ENCODE data around the gene CAPZB. TPM values are rescaled to one million over a fixed set of nuclear protein-coding genes. Genes with fewer than 3 reads are reported as not detected.

The CAPZB gene
- polyA plus RNA-seq, 1 donor from 2014 or later: 159 TPM

DNA sequence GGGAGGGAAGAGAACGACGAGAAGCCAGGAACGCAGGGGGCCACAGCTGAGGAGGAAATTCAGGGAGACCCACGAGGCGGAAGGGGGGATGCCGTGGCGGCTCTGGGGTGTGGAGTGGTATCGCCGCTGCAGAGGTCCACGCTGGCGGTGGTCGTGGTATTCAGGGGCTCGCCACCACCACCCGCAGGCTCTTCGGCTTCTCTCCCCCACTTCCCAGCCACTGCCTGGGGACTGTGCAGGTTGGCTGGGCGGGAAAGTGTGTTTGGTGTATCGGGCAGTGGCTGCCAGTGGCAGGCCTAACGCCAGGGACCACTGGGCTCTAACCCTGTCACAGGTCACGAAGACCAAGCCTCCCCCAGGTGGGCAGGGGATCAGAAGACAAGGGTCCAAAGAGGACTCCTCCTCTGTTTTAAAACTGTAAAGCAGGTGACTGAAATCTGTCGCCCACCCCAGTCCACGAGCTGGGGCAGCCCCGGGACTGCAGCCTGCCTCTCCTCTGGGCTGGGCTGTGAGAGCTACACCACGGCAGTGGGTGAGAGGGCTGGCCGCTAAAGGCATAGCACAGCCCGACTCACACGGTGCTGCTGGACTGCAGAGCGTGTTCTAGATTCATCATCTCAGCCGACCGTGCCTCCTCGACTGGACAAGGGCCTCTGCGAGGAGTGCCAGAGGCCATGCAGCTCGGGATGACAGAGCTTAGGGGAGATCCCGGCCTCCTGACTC is 142.3 kb downstream of the CAPZB start:
- no peaks in the 10 kb centered on the region for H3K27me3 ChIP-seq (ENCODE audit: insufficient read depth, low read depth, low read length)
- H3K27ac ChIP-seq (ENCODE audit: low read length): no peak overlapping the region
- no peak overlapping the region for H3K9ac ChIP-seq (ENCODE audit: low read length)
- no peaks in the 10 kb centered on the region for H4K20me1 ChIP-seq (ENCODE audit: insufficient read depth)
- H3K4me2 ChIP-seq (ENCODE audit: low read length): no peak overlapping the region
- H3K4me3 ChIP-seq (ENCODE audit: low read length): no peak overlapping the region
- TF ChIP-seq POLR2AphosphoS5 (IDR thresholded peaks at IDR 0.05) (no peak), EZH2 (IDR thresholded peaks at IDR 0.05; ENCODE audit: borderline replicate concordance, insufficient read depth, low read length, poor library complexity, severe bottlenecking) (no peak), RAD21 (conservative IDR thresholded peaks at IDR 0.05) (no peak), SMC3 (conservative IDR thresholded peaks at IDR 0.05; ENCODE audit: poor library complexity) (no peak), MXI1 (conservative IDR thresholded peaks at IDR 0.05; ENCODE audit: poor library complexity, severe bottlenecking) (no peak), TAF1 (IDR thresholded peaks at IDR 0.05; ENCODE audit: low read depth) (no peak), EP300 (conservative IDR thresholded peaks at IDR 0.05; ENCODE audit: poor library complexity, severe bottlenecking) (no peak)
- TF ChIP-seq, protein P1, sequence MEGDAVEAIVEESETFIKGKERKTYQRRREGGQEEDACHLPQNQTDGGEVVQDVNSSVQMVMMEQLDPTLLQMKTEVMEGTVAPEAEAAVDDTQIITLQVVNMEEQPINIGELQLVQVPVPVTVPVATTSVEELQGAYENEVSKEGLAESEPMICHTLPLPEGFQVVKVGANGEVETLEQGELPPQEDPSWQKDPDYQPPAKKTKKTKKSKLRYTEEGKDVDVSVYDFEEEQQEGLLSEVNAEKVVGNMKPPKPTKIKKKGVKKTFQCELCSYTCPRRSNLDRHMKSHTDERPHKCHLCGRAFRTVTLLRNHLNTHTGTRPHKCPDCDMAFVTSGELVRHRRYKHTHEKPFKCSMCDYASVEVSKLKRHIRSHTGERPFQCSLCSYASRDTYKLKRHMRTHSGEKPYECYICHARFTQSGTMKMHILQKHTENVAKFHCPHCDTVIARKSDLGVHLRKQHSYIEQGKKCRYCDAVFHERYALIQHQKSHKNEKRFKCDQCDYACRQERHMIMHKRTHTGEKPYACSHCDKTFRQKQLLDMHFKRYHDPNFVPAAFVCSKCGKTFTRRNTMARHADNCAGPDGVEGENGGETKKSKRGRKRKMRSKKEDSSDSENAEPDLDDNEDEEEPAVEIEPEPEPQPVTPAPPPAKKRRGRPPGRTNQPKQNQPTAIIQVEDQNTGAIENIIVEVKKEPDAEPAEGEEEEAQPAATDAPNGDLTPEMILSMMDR (IDR thresholded peaks at IDR 0.05; ENCODE audit: poor library complexity, severe bottlenecking): no peak
- TF ChIP-seq, protein P2, sequence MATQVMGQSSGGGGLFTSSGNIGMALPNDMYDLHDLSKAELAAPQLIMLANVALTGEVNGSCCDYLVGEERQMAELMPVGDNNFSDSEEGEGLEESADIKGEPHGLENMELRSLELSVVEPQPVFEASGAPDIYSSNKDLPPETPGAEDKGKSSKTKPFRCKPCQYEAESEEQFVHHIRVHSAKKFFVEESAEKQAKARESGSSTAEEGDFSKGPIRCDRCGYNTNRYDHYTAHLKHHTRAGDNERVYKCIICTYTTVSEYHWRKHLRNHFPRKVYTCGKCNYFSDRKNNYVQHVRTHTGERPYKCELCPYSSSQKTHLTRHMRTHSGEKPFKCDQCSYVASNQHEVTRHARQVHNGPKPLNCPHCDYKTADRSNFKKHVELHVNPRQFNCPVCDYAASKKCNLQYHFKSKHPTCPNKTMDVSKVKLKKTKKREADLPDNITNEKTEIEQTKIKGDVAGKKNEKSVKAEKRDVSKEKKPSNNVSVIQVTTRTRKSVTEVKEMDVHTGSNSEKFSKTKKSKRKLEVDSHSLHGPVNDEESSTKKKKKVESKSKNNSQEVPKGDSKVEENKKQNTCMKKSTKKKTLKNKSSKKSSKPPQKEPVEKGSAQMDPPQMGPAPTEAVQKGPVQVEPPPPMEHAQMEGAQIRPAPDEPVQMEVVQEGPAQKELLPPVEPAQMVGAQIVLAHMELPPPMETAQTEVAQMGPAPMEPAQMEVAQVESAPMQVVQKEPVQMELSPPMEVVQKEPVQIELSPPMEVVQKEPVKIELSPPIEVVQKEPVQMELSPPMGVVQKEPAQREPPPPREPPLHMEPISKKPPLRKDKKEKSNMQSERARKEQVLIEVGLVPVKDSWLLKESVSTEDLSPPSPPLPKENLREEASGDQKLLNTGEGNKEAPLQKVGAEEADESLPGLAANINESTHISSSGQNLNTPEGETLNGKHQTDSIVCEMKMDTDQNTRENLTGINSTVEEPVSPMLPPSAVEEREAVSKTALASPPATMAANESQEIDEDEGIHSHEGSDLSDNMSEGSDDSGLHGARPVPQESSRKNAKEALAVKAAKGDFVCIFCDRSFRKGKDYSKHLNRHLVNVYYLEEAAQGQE (IDR thresholded peaks at IDR 0.05; ENCODE audit: borderline replicate concordance): no peak
- no peaks in the 10 kb centered on the region for H3K9me2 ChIP-seq (ENCODE audit: insufficient read depth, low read length)
- H3K79me2 ChIP-seq (replicated peaks; ENCODE audit: insufficient read depth, low read length): no peaks in the 10 kb centered on the region
- H2AFZ ChIP-seq (ENCODE audit: low read depth, low read length): no peak overlapping the region
- H3F3A ChIP-seq (ENCODE audit: insufficient read depth, low read length, poor library complexity, severe bottlenecking): no peaks in the 10 kb centered on the region
- H3K9me3 ChIP-seq (ENCODE audit: low read length): no peaks in the 10 kb centered on the region
- no peaks in the 10 kb centered on the region for H3K36me3 ChIP-seq (ENCODE audit: insufficient read depth, low read length)

DNA sequence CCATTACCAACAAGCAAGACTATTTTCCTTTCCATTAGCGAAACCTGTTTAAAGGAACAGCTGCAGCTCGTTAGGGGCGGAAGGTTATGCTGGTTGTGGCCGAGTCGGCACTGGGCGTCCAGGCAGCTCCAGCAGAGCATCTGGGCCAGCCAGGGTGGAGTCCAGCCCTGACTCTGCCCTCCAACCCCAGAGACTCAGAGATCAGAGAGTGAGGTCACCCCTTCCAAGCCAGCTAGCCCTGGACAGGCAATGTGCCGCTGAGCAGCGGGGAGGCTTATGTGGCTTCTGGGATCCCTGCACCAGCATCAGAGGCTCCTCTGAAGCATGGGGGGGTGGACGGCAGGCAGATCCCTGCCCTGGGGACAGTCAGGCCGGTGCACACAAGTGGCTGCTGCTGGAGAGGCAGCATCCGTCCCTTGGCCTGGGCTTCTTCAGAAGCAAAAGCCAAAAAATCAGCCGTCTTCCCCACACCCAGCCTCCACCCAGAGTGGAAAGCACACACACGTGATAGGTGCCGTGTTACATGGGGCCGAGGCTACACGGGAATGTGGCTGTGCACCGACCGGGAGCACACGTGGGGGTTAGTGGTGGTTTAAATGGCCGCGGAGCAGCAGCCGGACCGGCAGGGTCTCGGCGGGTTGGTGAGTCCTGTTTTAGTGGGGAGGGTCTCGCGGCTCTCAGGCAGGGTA is 143.1 kb downstream of the CAPZB start:
- no peak overlapping the region for H2AFZ ChIP-seq (ENCODE audit: low read depth, low read length)
- no peaks in the 10 kb centered on the region for H3K79me2 ChIP-seq (replicated peaks; ENCODE audit: insufficient read depth, low read length)
- H3K36me3 ChIP-seq (ENCODE audit: insufficient read depth, low read length): no peaks in the 10 kb centered on the region
- H3K27ac ChIP-seq (ENCODE audit: low read length): no peak overlapping the region
- H3K27me3 ChIP-seq (ENCODE audit: insufficient read depth, low read depth, low read length): no peaks in the 10 kb centered on the region
- no peaks in the 10 kb centered on the region for H3F3A ChIP-seq (ENCODE audit: insufficient read depth, low read length, poor library complexity, severe bottlenecking)
- H3K9me2 ChIP-seq (ENCODE audit: insufficient read depth, low read length): no peaks in the 10 kb centered on the region
- H3K9ac ChIP-seq (ENCODE audit: low read length): no peak overlapping the region
- no peaks in the 10 kb centered on the region for H3K9me3 ChIP-seq (ENCODE audit: low read length)
- TF ChIP-seq RAD21 (conservative IDR thresholded peaks at IDR 0.05): no peak
- no peak for TF ChIP-seq TAF1 (IDR thresholded peaks at IDR 0.05; ENCODE audit: low read depth)
- no peak for TF ChIP-seq POLR2AphosphoS5 (IDR thresholded peaks at IDR 0.05)
- no peaks in the 10 kb centered on the region for H4K20me1 ChIP-seq (ENCODE audit: insufficient read depth)
- no peak overlapping the region for H3K4me3 ChIP-seq (ENCODE audit: low read length)
- H3K4me2 ChIP-seq (ENCODE audit: low read length): no peak overlapping the region
